HTERT RPE-1 (cell line): ENCODE data around the gene NKD2.
"Not testable (repeated sequence)": the region's sequence is repeated elsewhere in the genome, so short reads cannot be mapped to it uniquely, and the experiment has no call there.

ENCODE experiments used
- in situ Hi-C: fragments of 300-500 bp; cut with MboI; formaldehyde crosslinking; loops from 4 replicates; pipeline ENCODE4 v1.14.3; 2020; ENCODE audit warnings: low sequenced_read_pairs

The NKD2 gene

DNA sequence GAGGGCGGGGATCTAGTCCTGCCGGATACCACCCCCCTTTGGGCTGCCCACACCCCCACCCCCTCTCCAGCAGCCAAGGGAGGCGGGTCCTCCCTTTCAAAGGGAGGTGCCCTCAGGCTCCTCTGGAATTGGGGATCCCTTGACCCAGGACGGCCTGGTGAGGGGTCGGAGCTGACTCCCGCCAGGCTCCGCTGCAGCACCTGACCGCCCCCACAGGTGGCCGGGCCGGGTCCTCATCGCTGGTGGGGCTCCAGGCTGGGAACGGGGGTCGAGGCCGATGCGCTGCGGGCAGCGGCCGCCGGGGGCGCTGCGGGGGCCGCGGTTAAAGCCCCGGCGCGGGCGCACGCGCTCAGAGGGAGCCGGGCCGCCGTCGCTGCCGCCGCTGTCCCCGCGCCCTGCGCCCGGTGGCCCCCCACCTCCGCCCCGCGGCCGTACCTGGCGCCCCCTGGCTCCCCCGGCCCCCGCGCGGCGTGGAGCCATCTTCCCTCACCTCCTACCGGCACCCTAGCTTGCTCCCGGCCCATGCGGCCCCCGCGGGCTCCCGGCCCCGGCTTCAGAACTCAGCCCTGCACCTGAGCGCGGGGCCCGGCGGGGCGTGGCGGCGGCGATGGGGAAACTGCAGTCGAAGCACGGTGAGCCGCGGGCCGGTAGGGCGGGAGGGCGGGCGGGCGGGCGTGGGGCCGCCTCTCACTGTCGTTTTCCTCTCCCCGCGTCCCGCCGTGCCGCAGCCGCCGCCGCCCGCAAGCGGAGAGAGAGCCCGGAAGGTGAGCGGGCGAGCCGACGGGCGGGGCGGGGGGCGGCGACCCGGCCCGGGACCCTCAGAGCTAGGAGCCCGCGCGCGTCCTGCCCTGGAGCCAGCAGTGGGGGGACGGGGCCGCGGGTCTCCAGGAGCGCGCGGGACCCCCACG, at the start of gene NKD2:
NKD2 (plus strand) TSS at position 352 of the 908 bp plus-strand sequence; CDS start at position 608, 256 bp downstream.
- in situ Hi-C loops = no loop called here

DNA sequence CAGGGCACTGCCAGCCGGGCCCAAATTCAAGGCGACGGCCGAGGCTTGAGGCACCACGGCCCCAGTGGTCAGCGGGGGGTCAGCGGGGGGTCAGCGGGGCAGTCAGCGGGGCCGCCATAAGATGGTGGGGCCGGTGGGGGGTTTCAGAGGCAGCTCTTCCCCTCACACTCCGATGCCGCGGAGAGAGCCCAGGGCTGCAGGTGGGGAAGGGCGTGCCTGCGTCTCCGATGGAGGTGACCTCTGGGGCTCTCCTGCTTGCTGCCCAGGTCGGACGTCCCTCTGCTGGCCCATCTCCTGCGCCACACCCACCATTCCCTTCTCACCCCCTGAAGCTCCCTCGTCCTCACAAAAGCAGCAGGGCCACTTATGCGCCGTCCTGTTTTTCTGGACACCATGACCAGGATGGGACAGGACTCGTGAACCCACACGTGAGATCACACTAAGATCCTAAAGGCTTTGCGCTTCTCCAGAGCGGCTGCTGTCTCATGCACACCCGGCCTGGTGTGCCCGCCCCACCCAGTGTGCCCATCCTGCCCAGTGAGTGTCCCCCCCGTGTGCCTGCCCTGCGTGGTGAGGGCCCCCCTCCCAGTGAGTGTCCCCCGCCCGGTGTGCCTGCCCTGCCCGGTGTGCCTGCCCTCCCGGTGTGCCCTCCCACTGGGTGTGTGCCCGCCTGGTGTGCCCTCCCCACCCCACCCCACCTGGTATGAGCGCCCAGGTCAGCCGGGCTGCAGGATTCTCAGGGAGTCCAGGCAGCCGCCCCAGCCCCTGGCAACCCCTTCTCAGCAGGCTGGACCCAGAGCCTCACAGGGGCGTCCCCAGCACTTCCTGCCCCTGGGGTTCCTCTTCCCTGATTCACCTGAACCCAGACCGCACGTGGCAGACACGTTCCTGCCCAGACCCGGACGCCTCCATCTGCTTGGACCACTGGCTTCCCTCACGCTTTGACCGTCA, 48.7 kb upstream of the NKD2 start:
- in situ Hi-C loops = no loop called here

DNA sequence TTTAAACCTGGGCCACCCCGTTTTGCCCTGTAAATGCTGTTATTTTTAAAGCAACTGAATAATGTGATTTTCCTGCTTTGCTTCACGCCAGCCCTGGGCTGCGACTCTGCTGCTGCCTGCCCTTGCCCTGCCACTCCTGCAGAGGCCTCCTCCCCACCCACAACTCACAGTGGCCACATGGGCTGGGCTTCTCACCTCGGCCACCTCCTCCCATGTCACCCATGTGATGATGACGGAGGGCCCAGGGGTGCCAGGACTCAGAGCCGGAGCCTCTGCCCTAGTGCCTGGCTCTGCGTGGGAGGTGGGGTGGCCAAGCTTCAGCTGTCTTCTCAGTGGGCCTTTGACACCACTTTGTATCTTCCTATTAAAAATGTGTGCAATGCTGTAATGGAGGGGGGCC, 48.1 kb upstream of the NKD2 start:
- in situ Hi-C loops = no loop called here

- in situ Hi-C loops = no loop called here
Observed at GRCh38 chr5:961002-961710, 47.4 kb upstream of the NKD2 start.

GRCh38 chr5:961711-962240, 46.8 kb upstream of the NKD2 start:
- in situ Hi-C loops = no loop called here

DNA sequence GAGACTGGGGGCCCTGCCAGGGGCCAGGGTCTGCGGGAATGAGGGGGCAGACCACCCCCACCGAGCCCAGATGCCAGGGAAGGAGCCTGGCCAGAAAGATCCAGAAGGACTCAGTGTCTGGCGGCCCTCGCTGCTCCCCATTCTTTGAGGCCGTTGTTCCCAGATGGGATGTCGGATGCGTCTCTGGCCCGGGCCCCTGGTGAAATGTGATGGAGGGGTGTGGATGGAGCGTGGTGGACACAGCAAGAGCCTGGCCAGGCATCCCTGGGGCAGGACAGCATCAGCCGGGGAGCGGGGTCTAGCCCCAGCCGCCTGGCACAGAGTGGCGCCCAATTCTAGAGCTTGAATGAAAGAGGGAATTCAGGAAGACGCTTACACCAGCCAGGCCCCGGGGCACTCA, 46.2 kb upstream of the NKD2 start:
- in situ Hi-C loops = no loop called here

DNA sequence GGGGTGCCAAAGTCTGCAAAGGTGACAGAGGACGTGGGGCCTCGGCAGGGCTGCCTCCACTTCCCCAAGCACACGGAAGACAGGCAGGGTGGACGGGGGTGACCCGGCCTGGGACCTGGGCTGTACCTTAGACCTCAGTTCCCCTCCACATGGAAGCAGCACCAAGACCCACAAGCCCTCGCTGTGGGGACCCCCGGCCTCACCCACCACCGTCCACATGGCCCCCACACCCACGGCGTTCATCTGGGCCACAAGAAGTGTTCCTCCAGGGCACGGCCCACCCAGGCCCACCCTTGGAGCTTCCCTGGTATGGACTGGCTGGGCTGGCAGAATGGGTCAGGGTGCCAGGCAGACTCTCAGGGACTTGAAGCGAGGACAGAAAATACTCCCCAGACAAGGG, 45.8 kb upstream of the NKD2 start:
- in situ Hi-C loops = no loop called here

DNA sequence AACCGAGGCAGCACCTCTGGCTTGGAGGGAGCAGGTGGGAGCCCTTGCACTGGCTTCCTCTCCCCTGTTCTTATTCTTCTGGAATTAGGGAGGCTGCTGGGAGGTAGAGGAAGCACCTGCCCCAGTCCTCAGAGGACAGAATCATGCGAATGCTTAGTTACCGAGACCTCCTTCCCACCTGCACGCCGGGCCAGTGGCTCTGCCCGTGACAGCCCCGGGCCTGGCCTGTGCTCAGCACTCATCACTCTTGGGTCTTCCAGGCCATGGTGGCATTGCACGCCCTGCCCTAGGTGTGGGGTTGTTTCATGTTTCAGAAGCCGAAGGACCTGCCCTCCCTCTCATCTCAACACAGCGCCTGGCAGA, 45.3 kb upstream of the NKD2 start:
- in situ Hi-C loops = no loop called here

DNA sequence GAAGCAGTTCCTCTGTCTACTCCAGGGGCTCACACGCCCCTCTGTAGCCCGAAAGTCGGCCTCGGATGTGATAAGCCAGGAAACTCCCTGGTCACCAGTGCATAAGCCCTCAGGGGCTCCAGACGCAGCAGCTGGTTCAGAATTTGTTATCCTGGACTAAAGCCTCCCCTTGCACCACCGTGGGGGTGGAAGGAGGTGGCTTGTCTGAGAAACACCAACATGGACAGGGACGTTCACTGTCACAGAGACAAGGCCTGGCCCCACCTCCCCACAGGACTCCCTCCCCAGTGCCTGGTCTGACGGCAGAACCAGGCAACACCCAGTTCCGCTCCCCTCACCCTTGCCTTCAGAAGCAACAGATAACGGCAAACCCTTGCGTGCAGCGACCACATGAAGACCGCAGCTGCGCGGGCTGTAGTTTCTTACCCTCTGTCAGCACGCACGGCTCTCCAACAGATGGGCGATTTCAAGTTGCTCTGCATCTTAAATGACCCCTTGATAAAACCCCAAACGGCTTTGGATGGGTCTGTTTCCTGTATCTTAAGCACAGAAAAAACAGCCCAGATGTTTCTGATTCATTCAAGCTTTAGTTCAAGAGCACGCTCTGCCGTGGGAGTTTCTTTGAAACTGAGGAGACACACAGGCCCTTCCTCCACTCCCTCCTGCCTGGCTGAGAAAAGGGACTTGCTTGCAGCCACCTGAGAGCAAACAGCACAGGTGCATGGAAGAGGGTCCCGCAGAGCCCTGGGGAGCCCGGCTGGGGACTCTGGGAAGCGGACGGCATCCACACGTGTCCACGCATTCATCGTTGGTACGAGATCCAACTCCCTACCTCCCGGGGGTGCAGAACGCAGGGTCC, 44.7 kb upstream of the NKD2 start:
- in situ Hi-C loops = no loop called here

DNA sequence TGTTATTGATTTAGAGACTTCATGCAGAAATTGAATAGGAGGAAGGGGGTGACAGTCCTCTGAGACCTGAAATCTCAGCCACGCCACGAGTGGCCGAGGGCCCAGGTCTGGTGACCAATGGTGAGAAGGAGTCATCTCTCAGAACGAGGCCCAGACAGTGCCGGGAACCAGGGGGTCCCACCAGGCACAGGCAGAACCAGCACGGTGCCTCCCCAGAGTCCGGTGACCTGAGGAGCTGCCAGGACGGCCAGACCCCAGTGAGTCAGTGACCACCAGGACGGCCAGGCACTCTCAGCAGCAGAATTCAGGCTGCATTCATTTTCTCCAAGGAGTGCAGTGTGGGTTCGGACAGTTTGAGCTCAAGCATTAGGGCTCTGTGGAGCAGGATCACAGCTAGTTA, 43.8 kb upstream of the NKD2 start:
- in situ Hi-C loops = no loop called here

DNA sequence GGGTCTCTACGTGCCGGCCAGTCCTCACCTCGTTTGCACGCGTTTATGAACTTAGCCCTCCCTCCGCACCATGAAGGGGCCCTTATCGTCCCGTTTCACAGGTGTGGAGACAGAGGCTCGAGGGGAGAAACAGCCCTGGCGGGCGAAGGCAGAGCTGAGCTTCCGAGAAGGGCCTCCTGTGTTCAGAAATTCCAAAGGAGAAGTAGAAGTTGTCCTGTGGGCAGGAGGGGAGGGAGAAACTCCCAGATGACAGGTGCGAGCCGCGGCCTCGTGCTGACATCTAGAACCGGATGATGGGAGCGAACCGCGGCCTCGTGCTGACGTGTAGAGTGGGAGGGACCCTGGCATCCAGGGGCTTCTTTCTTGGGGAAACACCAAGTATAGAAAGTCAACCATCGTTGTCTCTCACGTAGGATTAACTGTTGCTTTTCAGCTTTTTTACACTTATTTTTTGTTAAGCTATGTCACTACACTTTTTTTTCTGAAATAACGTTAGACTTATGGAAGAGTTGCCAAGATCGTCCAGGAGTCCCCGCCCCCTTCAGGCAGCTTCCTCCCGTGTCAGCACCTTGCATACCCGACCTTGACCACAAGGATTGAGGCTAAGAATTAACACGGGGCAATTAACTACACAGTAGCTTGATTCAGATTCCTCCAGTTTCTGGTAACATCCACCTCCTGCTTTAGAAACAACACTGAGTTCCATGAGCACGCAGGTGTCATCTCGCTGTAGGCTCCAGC, 42.8 kb upstream of the NKD2 start:
- in situ Hi-C loops = no loop called here

DNA sequence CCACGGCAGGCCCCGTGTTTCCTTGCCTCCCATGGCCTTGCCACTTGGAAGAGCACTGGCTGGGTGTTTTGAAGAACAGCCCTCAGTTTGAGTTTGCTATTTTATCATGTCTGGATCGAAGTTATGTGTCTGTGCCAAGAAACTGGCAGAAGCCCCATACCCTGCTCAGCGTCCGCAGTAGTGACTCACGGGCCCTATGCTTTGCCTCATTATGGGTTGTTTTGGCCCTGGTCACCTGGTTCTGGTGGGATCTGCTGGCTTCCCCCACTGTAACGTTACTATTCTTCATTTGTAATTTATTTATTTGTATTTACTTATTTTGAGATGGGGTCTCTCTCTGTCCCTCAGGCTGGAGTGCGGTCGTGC, 42.3 kb upstream of the NKD2 start:
- in situ Hi-C loops = no loop called here

DNA sequence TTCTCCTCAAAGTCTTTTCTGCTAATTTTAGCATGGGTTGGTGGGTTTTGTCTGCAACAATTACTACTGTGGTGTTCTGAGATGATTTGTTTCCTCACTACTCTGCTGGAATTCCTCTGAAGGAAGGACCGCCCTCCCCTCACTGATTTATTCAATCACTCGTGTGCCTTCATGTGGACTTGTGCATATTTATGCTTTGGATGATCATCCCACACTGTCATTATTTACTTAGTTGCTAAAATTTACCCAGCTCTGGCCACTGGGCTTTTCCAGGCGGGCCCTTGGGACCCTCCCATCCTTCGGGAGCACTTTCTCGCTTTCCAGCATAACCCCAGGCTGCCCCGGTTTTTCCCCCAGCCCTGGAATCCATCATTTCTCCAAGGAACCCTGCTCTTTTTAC, 41.7 kb upstream of the NKD2 start:
- in situ Hi-C loops = no loop called here

- in situ Hi-C loops = no loop called here
Observed at GRCh38 chr5:968881-969280, 39.7 kb upstream of the NKD2 start.

- in situ Hi-C loops = no loop called here
Observed at GRCh38 chr5:969408-969839, 39.2 kb upstream of the NKD2 start.

DNA sequence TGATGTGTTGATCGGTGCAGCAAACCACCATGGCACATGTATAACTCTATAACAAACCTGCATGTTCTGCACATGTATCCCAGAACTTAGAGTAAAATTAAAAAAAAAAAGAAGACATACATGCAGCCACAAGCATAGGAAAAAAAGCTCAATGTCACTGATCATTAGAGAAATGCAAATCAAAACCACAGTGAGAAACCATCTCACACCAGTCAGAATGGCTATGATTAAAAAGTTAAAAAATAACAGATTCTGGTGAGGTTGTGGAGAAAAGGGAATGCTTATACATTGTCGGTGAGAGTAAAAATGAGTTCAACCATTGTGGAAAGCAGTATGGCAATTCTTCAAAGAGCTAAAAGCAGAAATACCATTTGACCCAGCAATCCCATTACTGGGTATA, 36.0 kb upstream of the NKD2 start:
- in situ Hi-C loops = not testable (repeated sequence)

DNA sequence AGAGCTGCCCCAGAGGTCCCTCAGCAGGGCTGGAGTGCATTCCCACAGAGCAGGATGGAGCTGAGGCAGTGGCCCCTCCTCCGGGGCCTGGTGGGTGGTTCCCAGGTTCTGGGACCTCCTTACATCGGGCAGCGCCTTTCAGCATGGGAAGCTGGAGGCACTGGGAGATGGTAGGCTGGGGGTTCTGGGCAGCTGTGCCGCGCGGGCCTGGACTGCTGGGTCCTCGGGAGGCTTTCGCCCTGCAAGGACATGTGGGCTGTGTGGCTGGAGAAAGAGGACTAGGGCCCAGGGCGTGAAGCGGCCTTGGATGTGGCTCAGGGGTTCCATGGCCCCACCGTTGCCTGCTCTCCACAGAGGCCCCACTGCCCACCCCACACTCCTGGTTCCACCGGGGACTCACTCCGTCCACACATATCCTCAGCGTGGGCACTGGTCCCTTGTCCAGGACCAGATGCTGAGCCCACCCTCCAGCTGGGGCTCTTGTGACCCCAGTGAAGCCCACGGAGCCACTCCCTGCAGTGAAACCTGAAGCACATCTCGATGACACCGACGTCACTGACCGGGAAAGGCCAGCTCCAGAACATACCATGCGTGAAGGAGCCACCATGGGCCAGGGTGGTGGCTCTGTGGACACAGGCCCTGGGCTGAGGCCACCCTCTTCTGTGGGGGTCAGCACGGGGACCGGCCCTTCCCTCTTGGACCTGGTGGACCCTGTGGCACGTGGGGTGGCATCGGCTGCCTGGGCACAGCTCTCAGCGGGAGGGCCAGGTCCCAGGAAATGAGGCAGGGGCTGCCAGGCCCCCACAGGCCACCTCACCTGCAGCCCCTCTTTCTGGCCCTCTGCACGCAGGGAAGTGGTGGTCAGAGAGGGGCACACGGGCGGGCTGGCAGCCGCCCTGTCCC, 31.5 kb upstream of the NKD2 start:
- in situ Hi-C loops = no loop called here

DNA sequence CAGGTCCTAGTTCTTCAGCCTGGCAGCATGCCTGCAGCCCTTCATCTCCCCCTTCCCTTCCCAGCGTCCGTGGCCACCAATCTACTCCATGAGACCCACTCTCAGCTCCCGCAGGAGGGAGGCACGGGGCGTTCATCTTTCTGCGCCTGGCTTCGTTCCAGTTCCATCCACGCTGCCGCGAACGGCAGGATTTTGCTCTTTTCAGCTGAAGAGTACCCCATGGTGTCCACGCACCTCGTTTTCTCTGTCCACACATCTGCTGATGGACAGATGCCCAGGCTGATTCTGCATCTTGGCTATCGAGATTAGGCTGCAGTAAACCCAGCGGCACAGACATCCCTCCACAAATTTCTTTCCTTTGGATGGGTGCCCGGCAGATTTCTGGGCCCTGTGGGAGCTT, 30.5 kb upstream of the NKD2 start:
- in situ Hi-C loops = no loop called here
